Measurements from ENCODE around the gene ATL1.

ATL1 gene

DNA sequence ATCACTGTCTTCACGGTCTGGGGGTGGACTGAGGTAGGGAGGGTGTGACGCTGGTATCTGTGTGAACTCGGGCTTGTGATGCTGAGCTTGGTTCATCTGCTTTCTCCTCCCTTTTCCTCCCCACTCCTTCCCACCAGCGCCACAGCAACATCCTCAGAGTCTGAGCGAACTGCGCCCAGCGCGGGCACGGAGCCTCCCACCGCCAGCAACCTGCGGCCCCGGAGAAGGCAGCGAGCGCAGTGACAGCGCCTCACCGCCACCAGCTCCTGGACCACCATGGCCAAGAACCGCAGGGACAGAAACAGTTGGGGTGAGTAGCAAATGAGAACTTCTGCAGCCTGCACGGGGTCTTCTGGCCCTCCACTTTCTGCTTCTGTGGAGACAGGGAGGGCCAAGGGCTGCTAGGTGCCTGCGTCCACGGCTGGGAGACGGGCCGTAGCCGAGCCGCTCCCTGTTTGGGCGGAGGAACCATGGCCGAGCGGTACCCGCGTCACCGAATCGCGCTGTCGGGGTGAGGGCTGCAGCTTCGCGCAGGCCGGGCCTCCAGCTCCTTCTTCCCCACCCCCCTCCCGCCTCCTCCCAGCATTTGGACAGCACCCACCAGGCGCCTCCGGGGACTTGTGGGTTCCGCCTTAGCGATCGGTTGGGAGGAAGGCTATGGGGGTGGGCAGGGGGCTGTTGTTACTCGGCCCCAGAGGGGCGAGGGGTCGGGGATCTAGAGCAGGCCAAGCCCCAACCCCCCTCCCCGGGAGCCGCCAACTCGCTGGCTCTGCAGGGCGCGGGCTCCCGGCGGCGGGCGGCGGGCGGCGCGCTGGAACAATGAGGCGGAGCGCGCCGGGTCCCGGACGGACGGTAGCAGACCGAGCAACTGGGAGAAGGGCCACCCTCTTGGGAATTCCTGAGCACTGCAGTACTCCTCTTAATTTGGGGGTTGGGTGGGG lies at the start of gene ATL1:
TSS of gene ATL1 (plus strand) at position 156 of the 941 bp plus-strand sequence. CDS start at position 277, 121 bp downstream.
- FAIRE-seq (peak; percentile 88), DNase-seq (ENCODE audit: insufficient read length, low spot score) (peak; percentile 57)
- no peak for TF ChIP-seq POLR2A (IDR thresholded peaks at IDR 0.05; ENCODE audit: low read depth, low read length)

DNA sequence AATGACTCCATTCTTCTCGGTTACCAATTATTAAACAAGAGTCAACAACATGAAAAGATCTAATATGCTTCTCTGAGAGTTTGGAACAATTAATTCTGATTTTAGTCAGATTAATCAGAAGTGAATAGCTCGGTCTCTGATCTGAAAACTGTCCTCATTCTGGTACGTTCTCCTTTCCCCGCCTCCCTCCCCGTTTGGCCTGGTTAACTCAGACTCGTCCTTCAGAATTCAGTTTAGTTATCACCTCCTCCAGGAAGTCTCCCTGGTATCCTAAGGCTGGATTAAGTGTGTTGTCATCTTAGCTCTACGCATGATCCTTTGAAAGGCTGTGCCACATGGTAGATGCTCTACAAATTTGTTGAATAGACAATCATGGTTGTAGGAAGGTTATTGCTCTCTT lies 49.8 kb upstream of the ATL1 start:
- no peak for TF ChIP-seq POLR2A (IDR thresholded peaks at IDR 0.05; ENCODE audit: low read depth, low read length)
- no peak for FAIRE-seq
- DNase-seq (ENCODE audit: insufficient read length, low spot score): no peak

DNA sequence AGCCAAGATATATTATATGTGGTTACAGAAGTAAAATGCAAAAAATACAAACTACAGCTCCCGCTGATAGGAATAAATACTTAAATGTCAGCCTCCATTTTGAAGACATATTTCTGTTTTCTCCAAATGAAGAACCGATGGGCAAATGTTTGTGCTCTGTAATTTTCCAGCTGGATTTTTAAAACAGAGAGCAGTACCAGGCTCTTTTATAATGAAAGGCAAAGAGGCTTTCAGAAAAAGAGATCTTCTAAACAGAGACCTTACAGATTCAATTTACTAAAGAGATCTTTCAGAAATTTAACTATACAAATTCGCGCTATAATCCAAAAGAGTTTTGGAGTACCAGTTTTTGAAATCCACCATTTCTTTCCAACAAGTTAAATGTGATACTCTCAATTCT lies 47.5 kb upstream of the ATL1 start:
- FAIRE-seq (no peak), DNase-seq (ENCODE audit: insufficient read length, low spot score) (no peak)
- no peak for TF ChIP-seq POLR2A (IDR thresholded peaks at IDR 0.05; ENCODE audit: low read depth, low read length)

GRCh38 chr14:50516091-50516490 lies 43.9 kb upstream of the ATL1 start:
- TF ChIP-seq POLR2A (IDR thresholded peaks at IDR 0.05; ENCODE audit: low read depth, low read length): no peak
- DNase-seq (ENCODE audit: insufficient read length, low spot score) (no peak), FAIRE-seq (no peak)

GRCh38 chr14:50520947-50521815 lies 38.8 kb upstream of the ATL1 start:
- FAIRE-seq (peak; percentile 82), DNase-seq (ENCODE audit: insufficient read length, low spot score) (no peak)
- no peak for TF ChIP-seq POLR2A (IDR thresholded peaks at IDR 0.05; ENCODE audit: low read depth, low read length)

DNA sequence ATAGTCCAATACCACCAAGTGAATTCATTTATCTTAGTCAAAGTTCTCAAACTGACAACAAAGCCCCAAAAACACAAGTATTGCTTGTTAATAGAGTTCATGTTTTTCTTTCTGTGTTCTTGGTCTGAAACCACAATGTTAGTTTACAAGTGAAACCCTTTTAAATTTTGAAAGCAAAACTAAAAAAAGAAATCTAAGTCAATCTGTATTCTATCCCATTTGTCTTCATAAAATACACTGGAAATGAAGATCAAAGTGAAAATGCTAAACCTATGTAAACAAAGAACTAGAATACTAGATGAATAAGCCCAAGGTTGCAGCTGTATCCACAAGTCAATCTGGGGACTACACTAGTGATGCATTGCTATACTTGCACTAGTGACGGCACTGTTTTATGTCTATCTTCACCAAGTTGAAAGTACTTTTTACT lies 38.0 kb upstream of the ATL1 start:
- no peak for TF ChIP-seq POLR2A (IDR thresholded peaks at IDR 0.05; ENCODE audit: low read depth, low read length)
- no peak for FAIRE-seq
- DNase-seq (ENCODE audit: insufficient read length, low spot score): no peak

- DNase-seq (ENCODE audit: insufficient read length, low spot score) (no peak), FAIRE-seq (no peak)
- TF ChIP-seq POLR2A (IDR thresholded peaks at IDR 0.05; ENCODE audit: low read depth, low read length): no peak
Measured at GRCh38 chr14:50523271-50524041, 36.5 kb upstream of the ATL1 start.

- FAIRE-seq: no peak
- DNase-seq (ENCODE audit: insufficient read length, low spot score): no peak
- no peak for TF ChIP-seq POLR2A (IDR thresholded peaks at IDR 0.05; ENCODE audit: low read depth, low read length)
Measured at GRCh38 chr14:50524060-50524459, 35.9 kb upstream of the ATL1 start.

GRCh38 chr14:50524731-50525515 lies 35.0 kb upstream of the ATL1 start:
- no peak for DNase-seq (ENCODE audit: insufficient read length, low spot score)
- no peak for FAIRE-seq
- no peak for TF ChIP-seq POLR2A (IDR thresholded peaks at IDR 0.05; ENCODE audit: low read depth, low read length)

DNA sequence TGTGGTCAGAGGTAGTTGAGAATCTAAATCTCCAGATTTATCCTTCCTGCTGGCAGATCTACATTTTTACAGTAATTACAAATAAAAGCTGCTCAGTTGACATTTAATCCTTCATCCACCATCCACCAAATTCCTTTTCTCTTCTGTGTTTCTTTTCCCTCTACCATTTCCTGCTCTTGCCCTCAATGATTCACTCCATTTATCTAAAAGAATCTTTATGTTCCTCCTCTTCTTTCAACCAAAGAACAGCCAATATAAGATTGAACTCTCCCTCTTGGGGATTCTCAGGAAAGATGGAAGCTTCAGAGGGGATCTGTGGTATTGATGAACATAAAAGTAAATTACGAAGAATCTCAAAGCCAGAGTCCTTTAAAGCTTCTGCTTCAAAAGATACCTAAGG lies 31.9 kb upstream of the ATL1 start:
- no peak for TF ChIP-seq POLR2A (IDR thresholded peaks at IDR 0.05; ENCODE audit: low read depth, low read length)
- FAIRE-seq (peak; percentile 75), DNase-seq (ENCODE audit: insufficient read length, low spot score) (no peak)

DNA sequence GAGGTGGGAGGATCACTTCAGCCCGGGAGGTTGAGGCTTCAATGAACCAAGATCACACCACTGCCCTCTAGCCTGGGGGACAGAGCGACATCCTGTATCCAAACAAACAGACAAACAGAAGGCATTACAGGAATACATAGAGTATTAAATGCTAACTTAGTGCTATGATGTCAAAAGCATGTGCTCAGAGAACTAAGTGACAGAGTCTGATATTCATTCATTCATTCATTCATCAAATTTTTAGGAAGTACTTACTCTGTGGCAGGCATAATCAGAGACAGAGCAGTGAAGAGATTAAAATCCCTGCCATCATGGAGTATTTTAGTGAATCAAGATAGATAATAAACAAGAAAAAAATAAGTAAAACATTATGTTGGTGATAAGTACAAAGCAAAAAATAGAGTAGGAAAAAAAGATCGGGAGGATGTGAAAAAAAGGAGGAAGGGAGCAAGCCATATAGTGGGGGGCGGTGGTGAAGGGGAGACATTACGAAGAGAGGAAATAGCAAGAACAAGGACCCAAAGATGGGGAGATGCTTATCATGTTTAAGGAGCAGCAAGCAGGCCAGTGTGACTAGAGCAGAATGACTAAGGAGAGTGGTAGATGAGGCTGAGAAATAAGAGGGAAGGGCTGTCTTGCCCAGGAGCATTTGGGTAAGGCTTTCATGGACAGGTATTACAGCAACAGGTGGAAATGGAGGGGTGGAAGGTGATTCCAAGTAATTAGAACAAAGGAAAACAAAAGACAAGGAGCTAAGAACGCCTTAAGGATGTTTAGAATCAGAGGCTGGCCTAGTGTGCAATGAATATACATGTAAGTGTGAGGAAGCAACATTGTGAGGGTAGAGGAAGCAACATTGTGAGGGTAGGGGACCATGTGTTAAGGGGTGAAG lies 30.4 kb upstream of the ATL1 start:
- FAIRE-seq (no peak), DNase-seq (ENCODE audit: insufficient read length, low spot score) (no peak)
- no peak for TF ChIP-seq POLR2A (IDR thresholded peaks at IDR 0.05; ENCODE audit: low read depth, low read length)

GRCh38 chr14:50530358-50530757 lies 29.6 kb upstream of the ATL1 start:
- FAIRE-seq (no peak), DNase-seq (ENCODE audit: insufficient read length, low spot score) (no peak)
- TF ChIP-seq POLR2A (IDR thresholded peaks at IDR 0.05; ENCODE audit: low read depth, low read length): no peak
